Bronchial epithelial cell (primary cell): ENCODE measurements around the gene SH3D19. TPM values are rescaled to one million over a fixed set of nuclear protein-coding genes. Genes with fewer than 3 reads are reported as not detected.

Experiments used
- DNase-seq: peaks from one replicate; pipeline ENCODE4 v3.0.0-alpha.2; 2010; ENCODE audit warnings: low read depth
- FAIRE-seq: peaks from 2 replicates; lab custom pipeline; 2011; peaks lifted over from hg19 to GRCh38; lab: Jason Lieb, UNC
- H3K27me3 ChIP-seq: 2 replicates; pipeline ENCODE4 v1.5.1; 2011; ENCODE audit warnings: low read length; ENCODE audit not compliant: control insufficient read depth, insufficient read depth
- H3K36me3 ChIP-seq: 2 replicates; pipeline ENCODE4 v1.5.1; 2011; ENCODE audit warnings: low read length; ENCODE audit not compliant: control insufficient read depth, insufficient read depth
- H3K4me3 ChIP-seq: 2 replicates; pipeline ENCODE4 v1.5.1; 2011; ENCODE audit warnings: mild to moderate bottlenecking, low read depth, low read length, control low read depth
- CTCF ChIP-seq: IDR thresholded peaks from 2 replicates; pipeline ENCODE4 v1.5.1; 2011; ENCODE audit warnings: mild to moderate bottlenecking, moderate library complexity, low read length, control low read depth, inconsistent platforms; ENCODE audit not compliant: insufficient read depth, severe bottlenecking
- total RNA-seq: library from RNA; depleted of rRNA; stranded (reverse); fragments of >200 nt; gene quantifications from 2 replicates; pipeline ENCODE4 v1.2.1, GENCODE V29; 2014

SH3D19 gene
- total RNA-seq, 1 donor from 2014 or later, result 13.2 TPM

GRCh38 chr4:151099229-151099975 lies 226.0 kb downstream of the SH3D19 start, which contains the start of gene RPS3A:
Gene RPS3A (plus strand): TSS chr4:151099628. CDS start chr4:151099653, 25 bp downstream.
- Histone ChIP-seq H3K4me3 (peak within 1 kb of the TSS; percentile 83), H3K36me3 (peaks cover 10% of the 10 kb centered on the region), H3K27me3 (no peaks in the 10 kb centered on the region)
- no peak for FAIRE-seq
- TF ChIP-seq CTCF, result peak; percentile 90
- DNase-seq, result peak; percentile 99

- FAIRE-seq, result no peak
- no peaks in the 10 kb centered on the region for H3K27me3 ChIP-seq
- TF ChIP-seq CTCF, result no peak
- H3K4me3 ChIP-seq, result peak overlapping the region; percentile 83
- no peak for DNase-seq
- peaks cover 10% of the 10 kb centered on the region for H3K36me3 ChIP-seq
These were observed 226.5 kb downstream of the SH3D19 start for GRCh38 chr4:151098979-151099228.

GRCh38 chr4:151097759-151098158 lies 227.6 kb downstream of the SH3D19 start:
- TF ChIP-seq CTCF, result no peak
- peaks cover 6% of the 10 kb centered on the region for H3K36me3 ChIP-seq
- FAIRE-seq (no peak), DNase-seq (no peak)
- no peak overlapping the region for H3K4me3 ChIP-seq
- no peaks in the 10 kb centered on the region for H3K27me3 ChIP-seq

- Histone ChIP-seq H3K4me3 (no peak overlapping the region), H3K27me3 (no peaks in the 10 kb centered on the region), H3K36me3 (no peaks in the 10 kb centered on the region)
- TF ChIP-seq CTCF, result no peak
- FAIRE-seq, result no peak
- DNase-seq, result no peak
These were observed 230.3 kb downstream of the SH3D19 start for GRCh38 chr4:151095142-151095541.

GRCh38 chr4:151094290-151094751 lies 231.1 kb downstream of the SH3D19 start:
- FAIRE-seq (no peak), DNase-seq (peak; percentile 44)
- TF ChIP-seq CTCF, result no peak
- Histone ChIP-seq H3K36me3 (no peaks in the 10 kb centered on the region), H3K27me3 (no peaks in the 10 kb centered on the region), H3K4me3 (no peak overlapping the region)

GRCh38 chr4:151093203-151093602 lies 232.2 kb downstream of the SH3D19 start:
- no peak for FAIRE-seq
- Histone ChIP-seq H3K27me3 (no peaks in the 10 kb centered on the region), H3K4me3 (no peak overlapping the region), H3K36me3 (no peaks in the 10 kb centered on the region)
- no peak for DNase-seq
- TF ChIP-seq CTCF, result no peak
